ENCODE measurements around the gene PSMC6. TPM values are rescaled to one million over a fixed set of nuclear protein-coding genes. Genes with fewer than 3 reads are reported as not detected.
"Not testable (repeated sequence)": the region's sequence is repeated elsewhere in the genome, so short reads cannot be mapped to it uniquely, and the experiment has no call there.

PSMC6 gene
- total RNA-seq, 1 experiment from 2014 or later, result 175 TPM

DNA sequence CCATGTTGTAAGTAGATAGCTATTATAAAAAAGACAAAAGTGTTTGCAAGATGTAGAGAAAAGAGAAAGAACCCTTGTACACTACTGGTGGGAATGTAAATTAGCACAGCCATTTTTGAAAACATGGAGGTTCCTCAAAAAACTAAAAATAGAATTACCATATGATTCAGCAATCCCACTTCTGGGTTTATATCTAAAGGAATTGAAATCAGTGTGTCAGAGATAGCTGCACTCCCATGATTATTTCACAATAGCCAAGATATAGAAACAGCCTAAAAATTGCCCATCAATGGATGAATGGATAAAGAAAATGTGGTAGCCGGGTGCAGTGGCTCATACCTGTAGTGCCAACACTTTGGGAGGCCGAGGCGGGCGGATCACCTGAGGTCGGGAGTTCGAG lies 9.2 kb downstream of the PSMC6 start:
- DNase-seq (ENCODE audit: low spot score), result no peak

DNA sequence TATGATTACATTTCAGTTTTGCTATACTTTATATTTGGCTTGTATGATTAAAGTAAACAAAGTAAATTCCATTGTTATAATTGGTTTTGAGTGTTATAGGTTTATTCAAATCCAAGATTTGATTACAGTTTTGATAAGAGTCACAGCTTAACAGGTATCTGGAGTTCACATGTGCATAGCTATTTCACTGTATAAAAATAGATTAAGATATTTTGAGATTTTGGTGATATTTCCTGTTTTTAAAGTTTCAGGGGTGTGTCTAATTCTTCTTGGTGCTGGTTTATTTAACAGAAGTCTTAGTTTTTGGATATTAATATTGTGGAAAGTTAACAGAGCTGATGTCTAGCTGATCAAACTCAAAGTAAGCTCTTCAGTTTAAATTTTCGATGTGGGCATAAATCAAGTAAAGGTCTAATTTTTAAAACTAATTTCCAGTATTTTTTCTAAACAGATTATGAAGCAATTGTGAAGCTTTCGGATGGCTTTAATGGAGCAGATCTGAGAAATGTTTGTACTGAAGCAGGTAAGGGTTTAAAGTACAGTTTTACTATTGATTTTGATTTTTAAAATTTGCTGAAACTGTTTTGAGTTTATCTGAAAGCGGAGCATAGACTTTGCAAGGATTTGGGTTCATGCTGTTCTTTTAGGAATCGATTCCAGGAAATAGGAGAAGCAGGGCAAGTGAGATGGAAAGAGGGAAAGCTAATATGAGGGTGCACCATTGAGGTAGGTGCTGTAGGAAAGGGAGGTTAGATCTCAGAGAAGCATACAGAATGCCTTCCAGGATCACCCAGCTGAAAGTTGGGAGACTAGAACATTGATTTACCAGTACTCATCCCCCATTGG lies 16.7 kb downstream of the PSMC6 start:
- DNase-seq (ENCODE audit: low spot score), result no peak

DNA sequence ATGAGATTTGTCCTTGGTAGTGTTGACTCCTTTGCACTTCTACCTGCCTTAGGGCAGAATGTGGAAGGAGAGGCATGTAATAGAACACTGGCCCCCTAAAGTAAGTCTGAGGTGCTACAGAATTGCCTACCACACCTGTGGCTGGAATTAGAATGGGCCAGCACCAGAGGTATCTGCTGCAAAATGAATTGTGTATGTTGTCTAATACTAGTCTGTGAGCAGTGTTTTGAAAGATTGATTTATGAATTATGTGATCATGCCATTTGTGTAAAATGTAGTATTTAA lies 17.3 kb downstream of the PSMC6 start:
- DNase-seq (ENCODE audit: low spot score), result no peak

DNA sequence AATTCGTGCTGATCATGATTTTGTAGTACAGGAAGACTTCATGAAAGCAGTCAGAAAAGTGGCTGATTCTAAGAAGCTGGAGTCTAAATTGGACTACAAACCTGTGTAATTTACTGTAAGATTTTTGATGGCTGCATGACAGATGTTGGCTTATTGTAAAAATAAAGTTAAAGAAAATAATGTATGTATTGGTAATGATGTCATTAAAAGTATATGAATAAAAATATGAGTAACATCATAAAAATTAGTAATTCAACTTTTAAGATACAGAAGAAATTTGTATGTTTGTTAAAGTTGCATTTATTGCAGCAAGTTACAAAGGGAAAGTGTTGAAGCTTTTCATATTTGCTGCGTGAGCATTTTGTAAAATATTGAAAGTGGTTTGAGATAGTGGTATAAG lies 20.5 kb downstream of the PSMC6 start:
- DNase-seq (ENCODE audit: low spot score), result not testable (repeated sequence)

DNA sequence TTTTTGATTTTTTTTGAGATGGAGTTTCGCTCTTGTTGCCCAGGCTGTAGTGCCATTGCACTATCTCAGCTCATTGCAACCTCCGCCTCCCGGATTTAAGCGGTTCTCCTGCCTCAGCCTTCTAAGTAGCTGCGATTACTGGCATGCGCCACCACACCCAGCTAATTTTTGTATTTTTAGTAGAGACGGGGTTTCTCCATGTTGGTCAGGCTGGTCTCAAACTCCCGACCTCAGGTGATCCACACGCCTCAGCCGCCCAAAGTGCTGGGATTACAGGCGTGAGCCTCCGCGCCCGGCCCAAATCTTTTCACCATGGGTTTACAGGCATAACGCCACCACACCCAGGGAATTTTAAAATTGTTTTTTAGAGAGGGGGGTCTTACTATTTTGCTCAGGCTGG lies 22.0 kb downstream of the PSMC6 start:
- DNase-seq (ENCODE audit: low spot score), result not testable (repeated sequence)

- DNase-seq (ENCODE audit: low spot score), result no peak
Observed at GRCh38 chr14:52729585-52729924, 22.6 kb downstream of the PSMC6 start.

DNA sequence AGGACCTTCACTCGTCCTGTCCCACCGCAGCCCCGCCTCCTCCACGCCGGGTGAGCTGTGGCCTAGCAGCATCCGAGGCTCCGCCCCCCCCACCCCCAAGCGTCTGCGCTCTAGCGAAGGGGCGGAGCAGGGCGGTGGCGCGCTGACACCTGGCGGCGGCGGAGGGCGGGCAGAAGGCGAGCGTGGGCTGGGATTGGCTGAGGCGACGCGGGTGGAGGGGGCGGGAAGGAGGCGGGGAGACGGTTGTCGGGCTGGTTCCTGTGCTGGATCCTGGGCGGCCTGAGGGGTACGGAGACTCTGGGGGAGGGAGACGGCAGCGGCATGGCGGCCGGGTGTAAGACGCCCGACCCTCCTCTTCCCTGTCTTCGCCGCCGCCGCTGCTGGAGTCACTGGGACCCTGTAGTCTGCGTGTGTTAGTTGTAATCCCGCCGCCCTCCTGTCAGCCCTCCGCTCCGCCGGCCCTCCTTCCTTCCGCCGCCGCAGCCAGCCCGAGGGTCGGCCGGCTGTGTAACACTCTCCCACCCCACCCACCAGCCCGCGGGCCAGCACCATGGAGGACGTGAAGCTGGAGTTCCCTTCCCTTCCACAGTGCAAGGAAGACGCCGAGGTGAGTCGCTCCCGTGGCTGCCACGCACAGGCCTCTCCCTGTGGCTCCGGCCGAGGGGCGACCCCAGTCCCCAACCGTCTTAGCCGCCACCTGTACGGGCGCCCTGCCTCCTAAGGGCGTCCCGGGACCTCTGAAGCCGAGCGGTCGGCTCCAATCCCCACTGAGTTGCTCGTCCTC lies 23.1 kb downstream of the PSMC6 start, which contains the start of gene STYX:
STYX (plus strand) TSS at position 242 of the 784 bp plus-strand sequence; CDS start at position 551, 309 bp downstream.
- peak; percentile 98 for DNase-seq (ENCODE audit: low spot score)

- DNase-seq (ENCODE audit: low spot score), result no peak
Observed at GRCh38 chr14:52730709-52731111, 23.7 kb downstream of the PSMC6 start.

- no peak for DNase-seq (ENCODE audit: low spot score)
Observed at GRCh38 chr14:52733824-52734223, 26.8 kb downstream of the PSMC6 start.

DNA sequence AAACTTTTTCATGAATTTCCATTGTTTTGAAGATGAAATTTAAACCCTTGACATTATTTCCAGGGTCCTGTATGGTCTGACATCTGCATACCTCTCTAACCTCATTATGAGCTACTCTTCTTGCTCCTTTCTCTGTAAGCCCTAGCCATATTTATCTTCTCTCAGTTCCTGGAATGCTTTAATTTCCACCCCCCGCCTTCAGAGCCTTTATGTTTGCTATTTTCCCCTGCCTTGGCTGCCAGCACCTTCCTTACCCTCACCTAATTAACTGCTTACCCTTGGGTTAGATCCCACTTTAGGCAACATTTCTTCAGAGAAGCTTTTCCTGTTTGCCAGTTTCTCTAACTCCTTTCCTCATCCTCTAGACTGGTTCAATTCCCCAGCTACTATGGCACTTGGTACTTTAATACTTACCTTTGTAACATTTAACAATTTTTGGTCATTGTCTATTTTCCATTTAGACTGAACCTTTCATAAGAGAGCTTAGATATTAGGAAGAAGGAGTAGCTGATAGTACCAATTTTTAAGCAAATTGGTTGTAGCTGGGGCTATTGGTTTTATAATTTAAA lies 29.0 kb downstream of the PSMC6 start:
- DNase-seq (ENCODE audit: low spot score), result no peak

DNA sequence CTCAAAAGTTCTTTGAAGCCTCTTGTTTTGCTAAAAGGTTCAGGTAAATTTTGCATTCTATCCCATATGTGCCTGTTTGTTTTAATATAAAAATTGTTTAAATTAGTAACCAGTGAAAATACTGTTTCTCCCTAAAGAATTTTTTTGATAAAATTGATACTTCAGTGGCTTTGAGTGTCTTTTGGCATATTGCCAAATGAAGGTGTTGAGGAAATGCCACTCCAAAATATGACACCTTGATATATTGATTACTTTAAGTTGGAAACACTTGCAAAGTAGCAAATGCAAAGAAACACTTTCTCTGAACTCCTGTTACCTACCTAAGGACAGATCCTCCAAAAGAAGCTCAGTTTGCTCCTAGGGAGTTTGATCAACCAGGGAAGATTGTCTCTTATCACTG lies 31.4 kb downstream of the PSMC6 start:
- no peak for DNase-seq (ENCODE audit: low spot score)

GRCh38 chr14:52740751-52741150 lies 33.8 kb downstream of the PSMC6 start:
- DNase-seq (ENCODE audit: low spot score), result no peak

- no peak for DNase-seq (ENCODE audit: low spot score)
Observed at GRCh38 chr14:52741865-52742264, 34.9 kb downstream of the PSMC6 start.

DNA sequence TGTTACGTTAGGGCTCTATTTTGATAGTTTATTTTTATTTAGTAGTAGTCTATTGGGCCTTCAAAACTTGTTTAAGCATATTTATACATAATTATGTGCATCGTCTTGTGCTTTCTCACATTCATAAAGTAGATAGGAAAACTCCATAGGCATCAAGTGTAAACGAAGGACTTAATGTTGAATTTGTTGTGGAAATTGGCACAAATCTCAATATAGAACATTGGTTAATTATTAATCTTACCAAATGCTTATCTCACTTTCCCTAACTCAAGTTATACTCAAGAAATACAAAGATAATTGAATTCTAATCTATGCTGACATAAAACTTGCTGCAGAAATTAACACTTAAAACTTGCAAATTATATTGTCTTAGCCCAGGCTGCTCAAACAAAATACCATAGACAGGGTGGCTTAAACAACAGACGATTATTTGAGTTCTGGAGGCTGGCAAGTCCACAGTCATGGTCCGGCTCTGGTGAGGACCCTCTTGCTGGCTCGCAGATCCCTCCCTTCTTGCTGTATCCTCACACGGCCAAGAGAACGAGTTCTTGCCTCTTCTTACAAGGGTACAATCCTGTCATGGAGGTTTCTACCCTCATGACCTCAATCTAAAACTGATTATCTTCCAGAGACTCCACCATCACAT lies 41.8 kb downstream of the PSMC6 start:
- no peak for DNase-seq (ENCODE audit: low spot score)

DNA sequence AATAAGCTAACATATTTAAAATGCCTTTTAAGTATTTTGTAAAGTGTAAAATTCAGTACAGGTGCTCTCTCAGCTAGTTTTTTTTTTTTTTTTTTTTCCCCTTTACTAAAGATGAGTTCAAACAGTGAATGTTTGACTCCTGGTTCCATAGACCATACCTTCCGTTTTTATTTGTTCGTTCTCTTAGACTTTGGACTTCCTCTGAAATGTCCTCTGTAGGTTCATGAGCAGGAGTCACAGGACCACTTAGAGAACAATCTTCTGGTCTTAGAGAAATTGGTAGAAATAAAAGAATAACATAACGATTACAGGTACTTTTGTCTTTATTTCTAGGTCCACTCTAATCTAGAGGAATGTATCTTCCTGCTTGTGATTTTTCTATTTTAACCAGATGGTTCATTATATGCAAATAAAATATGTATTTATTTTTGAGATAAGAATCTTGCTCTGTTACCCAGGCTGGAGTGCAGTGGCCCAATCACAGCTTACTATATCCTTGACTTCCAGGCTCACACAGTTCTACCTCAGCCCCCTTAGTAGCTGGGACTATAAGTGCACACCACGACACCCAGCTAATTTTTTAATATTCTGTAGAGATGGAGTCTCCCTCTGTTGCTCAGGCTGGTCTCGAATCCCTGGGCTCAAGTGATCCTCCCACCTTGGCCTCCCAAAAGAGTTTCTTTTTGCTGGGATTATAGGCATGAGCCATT lies 48.8 kb downstream of the PSMC6 start:
- no peak for DNase-seq (ENCODE audit: low spot score)

- DNase-seq (ENCODE audit: low spot score), result no peak
Observed at GRCh38 chr14:52759145-52759544, 52.1 kb downstream of the PSMC6 start.

DNA sequence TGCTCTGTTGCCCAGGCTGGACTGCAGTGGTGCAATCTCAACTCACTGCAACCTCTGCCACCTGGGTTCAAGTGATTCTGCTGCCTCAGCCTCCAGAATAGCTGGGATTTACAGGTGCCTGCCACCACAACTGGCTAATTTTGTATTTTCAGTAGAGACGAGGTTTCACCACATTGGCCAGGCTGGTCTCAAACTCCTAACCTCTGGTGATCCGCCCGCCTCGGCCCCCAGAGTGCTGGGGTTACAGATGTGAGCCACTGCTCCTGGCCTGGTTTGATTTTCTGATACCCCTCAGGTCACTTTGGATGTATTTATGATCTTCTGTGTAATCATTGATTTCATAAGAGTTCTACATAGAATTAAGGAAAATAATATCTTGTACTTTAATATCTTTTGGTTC lies 55.9 kb downstream of the PSMC6 start:
- DNase-seq (ENCODE audit: low spot score), result not testable (repeated sequence)

- no peak for DNase-seq (ENCODE audit: low spot score)
Observed at GRCh38 chr14:52767058-52767833, 60.2 kb downstream of the PSMC6 start.

GRCh38 chr14:52769887-52770286 lies 62.9 kb downstream of the PSMC6 start:
- no peak for DNase-seq (ENCODE audit: low spot score)

DNA sequence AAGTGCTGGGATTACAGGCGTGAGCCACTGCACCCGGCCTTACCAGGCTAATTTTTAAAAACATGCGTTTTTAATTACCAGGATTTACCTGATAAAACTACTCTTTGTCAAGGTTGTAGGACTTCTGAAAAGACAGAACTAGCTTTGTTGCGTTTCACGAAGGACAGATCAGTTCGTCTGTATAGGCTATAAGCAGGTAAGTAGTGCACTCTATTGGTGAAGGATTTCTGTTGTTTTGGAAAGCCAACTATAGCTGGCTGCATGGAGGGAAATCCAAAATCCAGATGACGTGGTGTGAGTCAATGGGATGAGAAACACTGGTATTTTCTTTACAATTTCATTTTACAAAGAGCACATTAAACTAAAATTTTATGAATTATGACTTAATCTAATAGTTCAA lies 69.8 kb downstream of the PSMC6 start:
- DNase-seq (ENCODE audit: low spot score), result no peak

Measured in H4 (cell line).